IPS-18c (cell line): ENCODE measurements around the gene SHISA5.
A peak's percentile ranks its signal among the peaks of the same experiment; 100 is the strongest.
"Not testable (repeated sequence)": the region's sequence is repeated elsewhere in the genome, so short reads cannot be mapped to it uniquely, and the experiment has no call there.

ENCODE experiments used
- H3K4me3 ChIP-seq: 2 replicates; pipeline ENCODE4 v1.7.0; 2013; ENCODE audit warnings: low read depth, mild to moderate bottlenecking, low read length, moderate library complexity; ENCODE audit not compliant: insufficient read depth
- H3K9me3 ChIP-seq: one replicate; pipeline ENCODE4 v1.6.1; 2013; ENCODE audit warnings: mild to moderate bottlenecking, low read length, moderate library complexity; ENCODE audit not compliant: control insufficient read depth, insufficient read depth

Gene SHISA5

GRCh38 chr3:48504051-48504946 is at the start of gene SHISA5:
TSS of gene SHISA5 (minus strand) at chr3:48504174. CDS start at chr3:48504094, 80 bp downstream.
- Histone ChIP-seq H3K9me3 (no peaks in the 10 kb centered on the region), H3K4me3 (peak within 1 kb of the TSS; percentile 89)

GRCh38 chr3:48553361-48553760 is 49.4 kb upstream of the SHISA5 start:
- Histone ChIP-seq H3K4me3 (no peak overlapping the region), H3K9me3 (no peaks in the 10 kb centered on the region)

- Histone ChIP-seq H3K4me3 (no peak overlapping the region), H3K9me3 (no peaks in the 10 kb centered on the region)
These were observed 48.4 kb upstream of the SHISA5 start for GRCh38 chr3:48552111-48552951.

- not testable (repeated sequence) for H3K9me3 ChIP-seq, H3K4me3 ChIP-seq
These were observed 47.7 kb upstream of the SHISA5 start for GRCh38 chr3:48551651-48552050.

GRCh38 chr3:48548729-48549705 is 45.0 kb upstream of the SHISA5 start:
- Histone ChIP-seq H3K4me3 (no peak overlapping the region), H3K9me3 (no peaks in the 10 kb centered on the region)

GRCh38 chr3:48548126-48548525 is 44.2 kb upstream of the SHISA5 start:
- Histone ChIP-seq H3K9me3 (no peaks in the 10 kb centered on the region), H3K4me3 (no peak overlapping the region)

- Histone ChIP-seq H3K9me3 (no peaks in the 10 kb centered on the region), H3K4me3 (no peak overlapping the region)
These were observed 42.3 kb upstream of the SHISA5 start for GRCh38 chr3:48546203-48546829.

- Histone ChIP-seq H3K9me3 (no peaks in the 10 kb centered on the region), H3K4me3 (no peak overlapping the region)
These were observed 40.2 kb upstream of the SHISA5 start for GRCh38 chr3:48544141-48544540.

GRCh38 chr3:48543271-48543866 is 39.4 kb upstream of the SHISA5 start:
- no peak overlapping the region for H3K4me3 ChIP-seq

GRCh38 chr3:48538451-48538850 is 34.5 kb upstream of the SHISA5 start:
- Histone ChIP-seq H3K9me3 (no peaks in the 10 kb centered on the region), H3K4me3 (no peak overlapping the region)

More at GRCh38 chr3:48543271-48543866, 39.4 kb upstream of the SHISA5 start:
- H3K9me3 ChIP-seq = no peaks in the 10 kb centered on the region

- H3K4me3 ChIP-seq = no peak overlapping the region
These were observed 32.8 kb upstream of the SHISA5 start for GRCh38 chr3:48536785-48537184.

GRCh38 chr3:48536116-48536515 is 32.1 kb upstream of the SHISA5 start:
- Histone ChIP-seq H3K4me3 (no peak overlapping the region), H3K9me3 (no peaks in the 10 kb centered on the region)

More at GRCh38 chr3:48536785-48537184, 32.8 kb upstream of the SHISA5 start:
- no peaks in the 10 kb centered on the region for H3K9me3 ChIP-seq

- no peaks in the 10 kb centered on the region for H3K9me3 ChIP-seq
- H3K4me3 ChIP-seq = no peak overlapping the region
These were observed 31.6 kb upstream of the SHISA5 start for GRCh38 chr3:48535578-48535977.

- Histone ChIP-seq H3K4me3 (no peak overlapping the region), H3K9me3 (peaks cover 2% of the 10 kb centered on the region)
These were observed 29.0 kb upstream of the SHISA5 start for GRCh38 chr3:48532977-48533337.

- no peak overlapping the region for H3K4me3 ChIP-seq
- peaks cover 2% of the 10 kb centered on the region for H3K9me3 ChIP-seq
These were observed 28.4 kb upstream of the SHISA5 start for GRCh38 chr3:48532271-48532976.

- not testable (repeated sequence) for H3K4me3 ChIP-seq, H3K9me3 ChIP-seq
These were observed 26.7 kb upstream of the SHISA5 start for GRCh38 chr3:48530701-48531100.
